HG03460 (cell line): ENCODE data around the gene PGGHG.

Source experiments
- ATAC-seq: cut with Tn5 transposase; IDR thresholded peaks from one replicate; pipeline ENCODE4 v1.9.1; 2021; ENCODE audit not compliant: unreplicated experiment

The PGGHG gene

DNA sequence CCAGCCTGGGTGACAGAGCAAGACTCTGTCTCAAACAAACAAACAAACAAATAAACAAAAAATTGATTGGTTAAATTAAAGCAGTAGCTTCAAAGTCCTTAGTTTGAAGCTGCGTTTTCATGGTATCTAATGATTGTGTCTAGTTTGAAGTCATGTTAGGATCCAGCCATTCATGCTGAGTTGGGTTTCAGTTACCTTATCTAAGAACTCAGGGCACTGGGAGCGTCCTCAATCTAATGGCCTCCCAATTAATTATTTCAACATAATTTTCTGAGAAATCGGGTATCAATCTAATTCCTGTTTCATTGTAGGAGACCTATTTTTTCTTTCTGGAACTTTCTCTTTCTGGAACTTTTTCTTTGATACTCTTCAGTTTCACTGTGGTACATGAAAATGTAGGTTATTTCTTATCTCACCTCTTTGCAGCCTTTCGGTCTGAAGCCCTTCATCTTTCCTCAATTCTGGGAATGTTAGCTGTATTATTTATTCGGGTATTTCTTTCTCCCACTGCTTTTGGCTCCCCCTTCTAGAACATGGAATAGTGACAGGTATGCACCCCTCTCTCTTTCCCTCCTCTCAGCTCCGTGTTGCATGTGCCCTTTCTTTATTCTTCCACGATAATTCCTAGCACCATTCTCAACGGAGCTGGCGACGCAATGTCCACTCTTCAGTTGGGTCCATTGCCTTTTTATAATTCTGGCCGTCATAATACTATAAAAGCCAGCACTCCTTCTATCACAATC is 56.1 kb downstream of the PGGHG start:
- ATAC-seq: no peak
